Myocyte (in vitro differentiated cells): ENCODE measurements around the gene RCOR1. TPM values are rescaled to one million over a fixed set of nuclear protein-coding genes. Genes with fewer than 3 reads are reported as not detected.
A peak's percentile ranks its signal among the peaks of the same experiment; 100 is the strongest.
"Not testable (repeated sequence)": the region's sequence is repeated elsewhere in the genome, so short reads cannot be mapped to it uniquely, and the experiment has no call there.

Experiments
- DNase-seq: peaks from one replicate; pipeline ENCODE4 v3.0.0-alpha.2; 2012; ENCODE audit warnings: low read depth
- total RNA-seq: library from RNA; depleted of rRNA; stranded (reverse); fragments of >200 nt; gene quantifications from 2 replicates; pipeline ENCODE4 v1.2.3, GENCODE V29; 2014

The RCOR1 gene
- total RNA-seq, 1 donor from 2014 or later = 17.7 TPM

- DNase-seq = peak; percentile 43
Observed at GRCh38 chr14:102591372-102591943, 991 bp upstream of the RCOR1 start.

DNA sequence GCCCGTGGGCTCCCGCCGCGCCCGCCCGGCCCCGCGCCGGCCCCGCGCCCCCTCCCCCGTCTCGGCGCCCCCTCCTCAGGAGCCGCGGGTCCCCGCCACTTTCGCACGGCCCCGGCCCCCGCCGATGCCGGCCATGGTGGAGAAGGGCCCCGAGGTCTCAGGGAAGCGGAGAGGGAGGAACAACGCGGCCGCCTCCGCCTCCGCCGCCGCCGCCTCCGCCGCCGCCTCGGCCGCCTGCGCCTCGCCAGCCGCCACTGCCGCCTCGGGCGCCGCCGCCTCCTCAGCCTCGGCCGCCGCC is 263 bp downstream of the RCOR1 start:
- no peak for DNase-seq

DNA sequence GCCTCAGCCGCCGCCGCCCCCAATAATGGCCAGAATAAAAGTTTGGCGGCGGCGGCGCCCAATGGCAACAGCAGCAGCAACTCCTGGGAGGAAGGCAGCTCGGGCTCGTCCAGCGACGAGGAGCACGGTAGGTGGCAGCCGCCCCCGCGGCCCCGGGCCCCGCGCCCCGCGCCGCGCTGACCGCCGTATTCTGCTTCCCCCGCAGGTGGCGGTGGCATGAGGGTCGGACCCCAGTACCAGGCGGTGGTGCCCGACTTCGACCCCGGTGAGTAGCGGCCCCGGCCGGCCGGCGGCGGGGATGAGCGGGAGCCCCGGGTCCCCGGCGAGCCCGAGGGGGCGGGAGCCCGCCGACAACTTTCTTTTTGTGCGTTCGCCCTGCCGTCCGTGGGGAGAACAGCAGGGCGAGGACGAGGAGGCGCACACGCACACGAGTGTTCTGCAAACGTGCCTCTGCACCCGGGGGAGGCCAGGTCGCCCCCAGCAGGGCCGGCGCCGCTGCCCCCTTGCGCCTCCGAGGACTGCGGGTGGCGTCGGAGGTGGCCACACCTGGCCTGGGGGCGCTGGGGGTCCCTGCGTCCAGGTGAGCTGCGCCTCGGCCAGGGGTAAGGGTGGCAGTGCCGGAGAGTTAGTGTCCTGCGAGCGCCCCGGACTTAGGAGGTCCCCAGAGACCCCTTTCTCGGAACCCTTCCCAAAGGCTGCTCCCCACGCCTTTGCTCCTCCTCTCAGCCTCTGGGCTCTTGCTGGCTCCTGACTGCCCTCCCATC is 794 bp downstream of the RCOR1 start:
- DNase-seq = peak; percentile 59

DNA sequence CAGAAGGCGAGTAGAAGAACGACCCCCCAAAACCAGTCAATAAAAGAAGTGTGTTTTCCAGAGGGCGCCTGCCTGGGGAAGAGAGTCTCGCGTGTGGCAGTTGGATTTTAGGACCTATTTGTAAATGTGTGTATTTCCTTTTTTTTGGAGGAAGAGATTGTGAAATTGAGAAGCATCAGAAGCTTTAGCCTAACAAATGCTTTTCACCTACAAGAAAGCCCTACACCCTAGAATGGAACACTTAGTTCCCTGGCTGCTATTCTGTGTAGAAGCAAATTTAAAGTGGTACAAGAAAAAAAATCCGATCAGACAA is 1.3 kb downstream of the RCOR1 start:
- DNase-seq = no peak

- peak; percentile 64 for DNase-seq
Observed at GRCh38 chr14:102594514-102595175, 2.2 kb downstream of the RCOR1 start.

GRCh38 chr14:102601378-102601925 is 9.0 kb downstream of the RCOR1 start:
- no peak for DNase-seq

GRCh38 chr14:102602421-102603292 is 10.2 kb downstream of the RCOR1 start:
- DNase-seq = no peak

DNA sequence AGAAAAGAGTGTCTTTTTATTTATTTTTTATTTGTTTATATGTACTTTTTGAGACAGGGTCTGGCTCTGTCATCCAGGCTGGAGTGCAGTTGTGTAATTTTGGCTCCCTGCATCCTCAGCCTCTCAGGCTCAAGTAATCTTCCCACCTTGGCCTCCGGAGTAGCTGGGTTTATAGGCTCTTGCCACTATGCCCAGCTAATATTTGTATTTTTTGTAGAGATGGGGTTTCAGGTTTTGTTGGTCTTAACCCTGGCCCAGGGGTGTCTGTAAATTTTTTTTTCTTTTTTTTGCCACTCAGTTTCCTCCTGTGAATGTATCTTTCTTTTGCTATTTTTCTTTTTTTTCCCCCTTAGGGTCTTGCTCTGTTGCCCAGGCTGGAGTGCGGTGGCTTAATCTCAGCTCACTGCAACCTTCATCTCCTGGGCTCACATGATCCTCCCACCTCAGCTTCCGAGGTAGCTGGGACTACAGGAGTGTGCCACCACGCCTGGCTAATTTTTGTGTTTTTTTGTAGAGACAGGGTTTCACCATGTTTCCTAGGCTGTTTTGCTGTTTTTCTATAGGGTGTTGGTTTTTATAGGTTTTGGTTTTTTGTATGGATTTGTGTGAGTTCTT is 11.0 kb downstream of the RCOR1 start:
- DNase-seq = no peak

- DNase-seq = no peak
Observed at GRCh38 chr14:102604183-102604582, 11.7 kb downstream of the RCOR1 start.

DNA sequence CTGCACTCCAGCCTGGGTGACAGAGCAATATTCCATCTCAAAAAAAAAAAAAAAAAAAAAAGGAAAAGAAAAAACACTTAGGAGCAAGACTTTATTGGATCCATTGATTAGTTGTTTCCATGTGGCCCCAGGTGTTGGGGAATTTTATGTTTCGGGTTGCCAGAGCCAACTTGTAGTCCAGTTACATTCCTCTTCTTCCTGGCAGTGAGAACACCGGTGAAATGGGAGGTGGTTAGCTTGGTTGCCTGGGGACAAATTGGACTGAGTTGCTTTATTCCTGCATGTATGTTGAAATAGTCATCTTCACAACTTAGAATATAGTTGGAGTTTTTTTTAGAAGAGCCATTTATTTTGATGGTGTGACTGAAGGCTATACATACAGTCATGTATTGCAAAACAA is 12.6 kb downstream of the RCOR1 start:
- no peak for DNase-seq

DNA sequence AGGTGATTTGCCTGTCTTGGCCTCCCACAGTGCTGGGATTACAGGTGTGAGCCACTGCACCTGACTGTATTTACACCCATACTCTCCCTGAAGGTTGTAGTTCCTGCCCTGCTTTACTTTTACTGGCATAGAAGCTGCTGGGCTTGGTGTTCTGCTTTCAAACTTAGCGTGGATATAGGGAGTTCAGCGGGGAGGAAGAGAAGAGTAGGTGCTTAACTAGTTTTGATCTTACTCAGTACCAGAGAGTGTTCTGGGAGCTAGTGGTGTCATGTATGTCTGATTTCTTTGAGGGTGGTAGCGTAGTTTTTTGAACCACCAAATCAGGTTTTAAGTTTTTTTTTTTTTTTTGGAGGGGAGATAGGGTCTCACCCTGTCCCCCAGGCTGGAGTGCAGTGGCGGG is 13.8 kb downstream of the RCOR1 start:
- DNase-seq = no peak

DNA sequence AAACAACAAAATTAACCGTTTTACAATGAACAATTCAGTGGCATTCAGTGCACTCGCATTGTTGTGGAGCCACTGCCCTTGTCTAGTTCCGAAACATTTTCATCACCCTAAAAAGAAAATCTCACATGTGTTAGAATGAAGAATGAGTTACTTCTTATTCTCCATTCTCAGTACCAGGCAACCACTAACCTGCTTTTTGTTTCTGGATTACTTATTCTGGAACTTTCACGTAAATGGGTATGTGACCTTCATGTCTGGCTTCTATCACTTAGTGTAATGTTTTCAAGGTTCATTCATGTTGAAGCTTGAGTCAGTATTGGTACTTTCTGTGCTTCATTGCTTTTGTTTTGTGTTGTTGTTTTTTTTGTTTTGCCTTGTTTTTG is 15.6 kb downstream of the RCOR1 start:
- DNase-seq = no peak

DNA sequence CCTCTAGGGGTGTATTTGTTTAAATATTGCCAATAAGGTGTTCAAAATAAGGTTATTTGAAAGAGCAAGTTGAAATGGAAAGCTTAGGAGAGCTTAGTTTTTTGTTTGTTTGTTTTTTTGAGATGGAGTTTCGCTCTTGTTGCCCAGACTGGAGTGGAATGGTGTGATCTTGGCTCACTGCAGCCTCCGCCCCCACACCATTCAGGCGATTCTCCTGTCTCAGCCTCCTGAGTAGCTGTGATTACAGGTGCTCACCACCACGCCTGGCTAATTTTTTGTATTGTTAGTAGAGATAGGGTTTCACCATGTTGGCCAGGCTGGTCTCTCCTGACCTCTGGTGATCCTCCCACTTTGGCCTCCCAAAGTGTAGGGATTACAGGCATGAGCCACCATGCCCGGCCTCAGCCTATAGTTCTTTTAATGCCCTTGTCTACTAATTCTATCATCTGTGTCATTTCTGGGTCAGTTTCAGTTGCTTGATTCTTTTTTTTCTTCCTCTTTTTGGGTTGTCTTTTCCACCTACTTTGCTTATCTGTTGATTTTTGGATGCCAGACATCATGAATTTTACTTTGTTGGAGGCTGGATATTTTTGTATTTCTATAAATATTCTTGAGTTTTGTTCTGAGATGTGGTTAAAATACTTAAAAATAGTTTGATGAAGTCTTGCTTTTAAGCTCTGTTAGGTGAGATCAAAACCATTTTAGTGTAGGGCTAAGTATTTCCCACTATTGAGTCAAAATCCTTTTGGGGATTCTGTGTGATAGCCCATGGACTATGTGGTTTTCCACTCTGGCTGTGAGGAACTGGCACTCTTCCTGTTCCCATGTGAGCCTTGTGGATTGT is 18.7 kb downstream of the RCOR1 start:
- peak; percentile 47 for DNase-seq

DNA sequence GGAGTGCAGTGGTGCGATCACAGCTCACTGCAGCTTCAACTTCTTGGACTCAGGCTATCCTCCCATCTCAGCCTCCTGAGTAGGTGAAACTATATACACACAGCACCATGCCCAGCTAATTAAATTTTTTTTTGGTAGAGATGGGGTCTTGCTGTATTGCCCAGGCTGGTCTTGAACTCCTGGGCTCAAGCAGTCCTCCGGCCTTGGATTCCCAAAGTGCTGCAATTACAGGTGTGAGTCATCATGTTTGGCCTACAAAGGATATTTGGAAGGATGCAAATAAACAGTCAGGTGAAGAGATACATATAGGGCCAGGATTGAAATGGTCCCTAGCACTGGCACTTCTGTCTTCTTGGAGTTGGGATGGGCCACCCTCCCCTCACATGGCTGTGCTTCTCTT is 23.9 kb downstream of the RCOR1 start:
- DNase-seq = no peak

- DNase-seq = no peak
Observed at GRCh38 chr14:102616799-102617198, 24.4 kb downstream of the RCOR1 start.

GRCh38 chr14:102619012-102619411 is 26.6 kb downstream of the RCOR1 start:
- DNase-seq = not testable (repeated sequence)

DNA sequence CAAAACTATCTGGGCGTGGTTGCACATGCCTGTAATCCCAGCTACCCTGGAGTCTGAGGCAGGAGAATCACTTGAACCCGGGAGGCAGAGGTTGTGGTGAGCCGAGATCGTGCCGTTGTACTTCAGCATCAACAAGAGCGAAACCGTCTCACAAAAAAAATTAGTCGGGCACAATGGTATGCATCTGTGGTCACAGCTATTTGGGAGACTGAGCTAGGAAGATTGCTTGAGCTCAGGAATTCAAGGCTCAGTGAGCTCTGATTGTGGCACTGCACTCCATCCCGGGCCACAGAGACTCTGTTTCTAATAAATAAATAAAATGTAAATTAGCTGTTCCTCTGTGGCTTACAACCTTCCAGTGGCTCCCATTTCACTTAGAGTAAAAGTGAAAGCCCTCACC is 28.0 kb downstream of the RCOR1 start:
- peak; percentile 24 for DNase-seq

DNA sequence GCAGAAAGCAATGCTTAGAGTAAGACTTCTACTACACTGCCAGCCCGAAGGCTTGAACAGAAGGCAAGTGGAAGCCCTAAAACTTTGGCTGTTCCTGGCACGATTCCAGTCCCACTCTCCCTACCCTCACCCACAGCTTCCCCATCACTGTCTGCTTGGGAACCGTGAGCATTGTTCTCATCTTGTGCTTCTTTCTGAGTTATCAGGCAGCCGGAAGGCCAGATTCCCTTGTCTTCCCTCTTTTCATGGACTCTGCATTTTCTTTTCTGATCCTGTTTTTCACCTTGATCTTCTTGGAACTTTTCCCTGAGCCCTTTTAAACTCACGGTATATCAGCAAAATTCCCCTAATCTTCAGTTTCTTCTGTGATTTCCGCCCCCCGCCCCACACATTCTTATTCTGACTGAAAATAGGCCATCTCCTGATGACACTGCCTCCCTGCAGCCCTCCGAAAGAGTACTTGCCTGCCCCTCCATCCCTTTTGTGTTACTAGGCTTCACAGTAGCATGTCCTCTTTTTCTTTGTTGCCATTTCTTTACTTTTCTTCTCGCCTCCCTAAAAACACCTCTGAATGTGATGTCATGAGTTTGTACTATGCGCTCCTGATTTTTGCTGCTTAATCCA is 29.9 kb downstream of the RCOR1 start:
- DNase-seq = no peak

GRCh38 chr14:102624666-102625065 is 32.2 kb downstream of the RCOR1 start:
- DNase-seq = no peak
